ENCODE measurements around the gene TMEM131. TPM values are rescaled to one million over a fixed set of nuclear protein-coding genes. Genes with fewer than 3 reads are reported as not detected.

Gene TMEM131
- total RNA-seq, 1 donor from 2014 or later = 38.0 TPM

DNA sequence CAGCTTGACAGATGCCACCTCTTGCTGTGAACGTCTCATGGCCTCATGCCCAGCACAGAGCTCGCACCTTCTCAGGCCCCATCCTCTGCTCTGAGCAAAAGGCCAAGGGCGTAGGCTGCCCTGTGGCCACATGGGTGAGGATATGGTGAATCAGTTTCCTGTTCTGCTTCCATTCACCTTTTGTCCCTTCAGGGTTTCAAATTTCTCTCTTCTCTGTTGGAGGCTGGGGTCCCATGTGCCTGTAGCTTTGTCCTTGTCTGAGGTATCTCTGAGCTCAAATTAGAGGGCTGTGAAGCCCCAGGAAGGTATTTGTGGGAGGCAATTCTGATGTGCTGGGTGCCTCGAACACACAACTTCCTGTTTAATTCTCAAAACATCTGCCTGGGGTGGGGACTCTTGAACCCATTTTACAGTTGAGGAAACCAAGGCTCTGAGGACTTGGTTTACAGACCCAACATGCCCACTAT lies 253.3 kb downstream of the TMEM131 start:
- intact Hi-C loops (cut with micrococcal nuclease) = loop anchor here (5.0 kb wide), 1 partner anchor 255 kb away; the partner anchor contains the start of gene TMEM131

DNA sequence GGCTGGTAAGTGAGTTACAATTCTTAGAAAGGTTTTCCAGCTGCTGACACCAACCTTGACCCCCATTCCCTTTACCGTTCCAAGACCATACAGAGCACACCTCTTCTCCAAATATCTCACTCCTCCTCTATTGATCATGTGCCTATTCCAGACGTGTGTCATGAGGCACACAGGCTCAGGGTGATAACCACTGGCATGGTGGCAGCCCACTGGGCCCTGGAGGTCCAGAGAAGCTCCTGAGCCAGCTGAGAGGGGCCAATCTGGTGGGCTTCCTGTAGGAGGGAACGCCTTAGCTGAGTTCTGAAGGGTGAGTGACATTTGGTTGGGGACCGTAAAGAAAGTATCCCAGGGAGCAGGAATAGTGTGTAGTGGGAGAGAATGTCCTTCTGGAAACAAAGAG lies 254.1 kb downstream of the TMEM131 start:
- intact Hi-C loops (cut with micrococcal nuclease) = loop anchor here (5.0 kb wide), 1 partner anchor 256 kb away; the partner anchor contains the start of gene TMEM131

DNA sequence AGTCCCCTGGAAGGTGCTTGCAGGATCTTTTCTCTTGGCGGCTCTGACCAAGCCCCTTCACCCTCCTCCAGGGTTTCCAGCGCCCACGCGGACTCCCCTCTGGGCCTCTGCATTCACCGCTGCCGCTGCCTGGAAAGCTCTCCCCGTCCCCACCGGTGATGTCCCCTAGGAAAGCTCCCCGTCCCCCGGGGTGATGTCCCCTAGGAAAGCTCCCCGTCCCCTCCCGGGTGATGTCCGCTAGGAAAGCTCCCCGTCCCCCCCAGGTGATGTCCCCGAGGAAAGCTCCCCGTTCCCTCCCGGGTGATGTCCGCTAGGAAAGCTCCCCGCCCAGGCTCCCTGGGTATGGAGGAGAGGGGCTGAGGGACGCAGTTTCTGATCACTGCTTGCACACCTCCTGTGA lies 254.5 kb downstream of the TMEM131 start:
- intact Hi-C loops (cut with micrococcal nuclease) = loop anchor here (5.0 kb wide), 1 partner anchor 256 kb away; the partner anchor contains the start of gene TMEM131

DNA sequence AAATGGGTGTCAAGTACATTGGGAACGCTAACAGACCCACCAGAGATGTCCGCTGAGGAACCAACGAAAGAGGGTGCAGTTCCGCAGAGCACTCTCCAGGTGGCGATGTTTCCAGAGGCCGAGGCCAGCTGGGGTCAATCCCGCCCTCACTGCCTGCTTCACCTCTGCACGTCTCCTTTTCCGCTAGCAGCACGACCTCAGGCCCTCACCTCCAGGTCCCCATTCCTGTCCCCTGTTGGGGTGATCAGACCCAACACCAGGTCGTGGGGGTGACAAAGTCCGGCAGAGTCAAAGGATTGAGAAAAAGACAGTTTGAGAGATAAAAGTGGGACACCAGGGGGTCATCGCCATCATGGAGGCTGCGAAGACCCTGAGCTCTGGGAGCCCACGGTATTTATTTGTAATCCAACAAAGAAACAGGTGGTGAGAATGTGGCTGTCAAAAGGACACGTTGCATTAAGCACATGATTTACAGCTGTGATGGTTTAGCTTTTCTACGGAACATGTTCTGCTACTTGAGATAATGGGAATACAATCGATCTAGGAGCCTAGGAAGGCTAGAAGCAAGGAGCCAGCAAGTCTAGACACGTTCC lies 255.1 kb downstream of the TMEM131 start:
- intact Hi-C loops (cut with micrococcal nuclease) = loop anchor here (1.0 to 5.0 kb wide), 2 partner anchors 257 to 645 kb away; partner anchors contain the start of gene TMEM131

DNA sequence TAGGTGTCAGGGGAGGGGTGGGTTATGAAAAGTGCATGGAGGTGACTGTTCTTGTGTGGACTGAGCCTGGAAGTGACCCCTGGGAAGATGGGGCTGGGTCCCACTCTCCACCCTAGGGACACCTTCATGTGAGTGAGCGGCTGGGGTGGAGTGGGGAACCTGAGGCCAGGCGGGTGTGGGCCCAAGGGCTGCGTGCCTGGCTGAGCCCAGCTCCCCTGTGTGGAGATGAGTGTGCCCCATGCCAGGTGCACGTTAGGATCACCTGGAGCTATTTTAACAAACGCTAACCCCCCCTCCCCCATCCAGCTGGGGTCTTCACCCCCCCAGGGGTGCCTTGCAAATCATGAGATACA lies 255.9 kb downstream of the TMEM131 start:
- intact Hi-C loops (cut with micrococcal nuclease) = loop anchor here (1.0 to 5.0 kb wide), 2 partner anchors 257 to 645 kb away; partner anchors contain the start of gene TMEM131

DNA sequence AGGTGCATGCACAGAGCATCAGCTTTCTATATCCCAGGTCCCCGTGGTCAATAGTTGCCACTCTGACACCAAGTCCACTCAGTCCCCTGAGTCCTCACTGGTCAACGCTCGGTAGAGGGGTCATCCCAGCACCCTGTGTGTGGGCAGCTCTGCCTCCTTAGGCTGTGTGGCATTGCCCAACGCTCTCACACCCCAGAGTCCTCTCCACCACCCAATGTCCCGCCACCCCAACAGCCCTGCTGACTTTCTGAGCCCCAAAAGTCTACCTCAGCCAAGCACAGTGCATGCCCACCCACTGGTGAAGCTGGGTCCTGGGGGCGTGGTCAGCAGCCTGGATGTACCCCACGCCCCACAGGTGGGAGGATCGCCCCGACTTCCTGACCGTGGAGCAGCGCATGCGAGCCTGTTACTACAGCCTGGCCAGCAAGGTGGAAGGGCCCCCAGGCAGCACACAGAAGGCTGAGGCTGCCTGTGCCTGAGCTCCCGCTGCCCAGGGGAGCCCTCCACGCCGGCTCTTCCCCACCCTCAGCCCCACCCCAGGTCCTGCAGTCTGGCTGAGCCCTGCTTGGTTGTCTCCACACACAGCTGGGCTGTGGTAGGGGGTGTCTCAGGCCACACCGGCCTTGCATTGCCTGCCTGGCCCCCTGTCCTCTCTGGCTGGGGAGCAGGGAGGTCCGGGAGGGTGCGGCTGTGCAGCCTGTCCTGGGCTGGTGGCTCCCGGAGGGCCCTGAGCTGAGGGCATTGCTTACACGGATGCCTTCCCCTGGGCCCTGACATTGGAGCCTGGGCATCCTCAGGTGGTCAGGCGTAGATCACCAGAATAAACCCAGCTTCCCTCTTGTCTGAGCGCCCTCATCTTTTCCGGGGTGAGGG lies 256.5 kb downstream of the TMEM131 start:
- intact Hi-C loops (cut with micrococcal nuclease) = no loop called here

DNA sequence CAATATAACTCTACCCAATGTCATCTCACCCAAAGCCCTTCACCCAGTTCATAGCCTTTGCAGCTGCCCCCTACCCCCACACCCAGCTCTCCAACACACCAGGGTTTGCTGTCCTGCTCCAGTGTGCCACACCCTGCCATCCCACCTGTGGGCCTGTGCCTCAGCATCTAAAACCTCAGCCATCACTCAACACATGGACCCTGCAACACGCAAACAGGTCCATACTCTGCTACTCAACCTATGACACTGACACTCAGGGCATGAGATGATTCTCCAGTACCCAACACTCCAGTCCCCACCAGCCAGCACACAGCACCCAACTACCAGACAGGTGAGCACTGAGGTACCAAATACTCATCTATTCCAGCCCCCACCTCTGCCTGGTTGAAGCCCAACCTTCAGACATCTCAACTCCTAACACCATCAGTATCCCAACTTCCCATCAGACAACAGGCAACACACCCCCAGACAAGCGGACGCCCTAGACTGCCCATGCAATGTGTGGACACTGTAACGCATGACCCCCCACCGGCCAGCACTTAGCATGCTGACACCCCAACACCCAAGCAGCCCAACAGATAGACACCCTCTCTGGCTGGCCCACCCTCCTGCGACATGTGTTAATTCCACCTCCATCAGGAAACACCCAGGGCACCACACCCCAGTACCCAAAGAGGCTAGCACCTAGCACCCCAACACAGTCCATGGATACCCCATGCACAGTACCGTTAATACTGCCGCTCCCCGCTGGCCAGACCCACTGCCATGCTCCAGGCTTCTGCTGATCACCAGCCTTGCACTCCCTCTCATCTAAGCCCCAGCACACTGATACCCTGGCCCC lies 257.3 kb downstream of the TMEM131 start:
- intact Hi-C loops (cut with micrococcal nuclease) = no loop called here

DNA sequence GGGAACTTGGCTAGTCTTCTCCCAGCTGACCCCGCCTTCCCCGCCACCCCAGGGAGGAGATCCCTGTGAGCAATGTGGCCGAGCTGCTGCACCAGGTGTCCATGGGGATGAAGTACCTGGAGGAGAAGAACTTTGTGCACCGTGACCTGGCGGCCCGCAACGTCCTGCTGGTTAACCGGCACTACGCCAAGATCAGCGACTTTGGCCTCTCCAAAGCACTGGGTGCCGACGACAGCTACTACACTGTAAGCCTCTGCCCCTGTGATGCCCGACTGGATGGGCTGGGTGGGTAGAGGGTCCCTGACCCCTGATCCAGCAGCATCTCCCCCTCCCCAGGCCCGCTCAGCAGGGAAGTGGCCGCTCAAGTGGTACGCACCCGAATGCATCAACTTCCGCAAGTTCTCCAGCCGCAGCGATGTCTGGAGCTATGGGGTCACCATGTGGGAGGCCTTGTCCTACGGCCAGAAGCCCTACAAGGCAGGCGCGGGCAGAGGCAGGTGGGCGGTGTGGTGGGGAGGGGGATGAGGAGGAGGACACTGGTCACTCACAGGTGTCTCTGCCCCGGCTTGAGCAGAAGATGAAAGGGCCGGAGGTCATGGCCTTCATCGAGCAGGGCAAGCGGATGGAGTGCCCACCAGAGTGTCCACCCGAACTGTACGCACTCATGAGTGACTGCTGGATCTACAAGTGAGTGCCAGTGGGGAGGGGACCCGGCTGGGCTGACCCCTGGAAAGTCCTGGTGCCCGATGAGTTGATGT lies 258.1 kb downstream of the TMEM131 start:
- intact Hi-C loops (cut with micrococcal nuclease) = no loop called here

DNA sequence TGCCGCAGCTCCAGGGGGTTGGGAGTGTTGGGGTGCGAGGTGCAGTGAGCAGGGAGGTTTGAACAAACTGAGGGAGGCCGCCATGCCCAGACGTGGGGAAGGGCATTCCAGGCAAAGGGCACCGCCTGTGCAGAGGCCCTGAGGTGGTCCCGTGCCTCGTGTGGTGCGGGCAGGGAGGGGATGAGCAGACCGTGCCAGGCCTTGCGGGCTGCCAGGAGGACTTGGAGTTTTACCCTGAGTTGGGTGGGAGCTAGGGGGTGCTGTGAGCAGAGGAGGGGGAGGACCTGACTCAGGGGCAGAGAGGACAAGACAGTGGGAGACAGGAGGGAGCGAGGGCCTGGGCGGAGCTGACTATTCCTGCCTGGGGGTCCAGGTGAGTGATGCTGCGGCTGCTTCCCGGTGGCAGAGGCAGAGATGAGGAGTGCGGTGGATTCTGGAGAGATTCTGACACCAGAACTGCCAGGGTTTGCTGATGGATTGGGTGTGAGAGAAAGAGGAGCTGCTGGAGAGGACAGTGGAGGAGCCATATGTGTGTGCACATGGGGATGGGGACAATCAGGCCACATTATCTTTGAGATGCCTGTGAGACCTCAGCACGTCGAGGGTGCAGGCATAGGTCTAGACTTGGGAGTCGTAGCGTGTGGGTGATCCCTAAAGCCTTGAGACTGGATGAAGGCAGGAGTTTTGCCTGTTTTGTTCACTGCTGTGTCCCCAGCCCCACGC lies 259.0 kb downstream of the TMEM131 start:
- intact Hi-C loops (cut with micrococcal nuclease) = no loop called here

DNA sequence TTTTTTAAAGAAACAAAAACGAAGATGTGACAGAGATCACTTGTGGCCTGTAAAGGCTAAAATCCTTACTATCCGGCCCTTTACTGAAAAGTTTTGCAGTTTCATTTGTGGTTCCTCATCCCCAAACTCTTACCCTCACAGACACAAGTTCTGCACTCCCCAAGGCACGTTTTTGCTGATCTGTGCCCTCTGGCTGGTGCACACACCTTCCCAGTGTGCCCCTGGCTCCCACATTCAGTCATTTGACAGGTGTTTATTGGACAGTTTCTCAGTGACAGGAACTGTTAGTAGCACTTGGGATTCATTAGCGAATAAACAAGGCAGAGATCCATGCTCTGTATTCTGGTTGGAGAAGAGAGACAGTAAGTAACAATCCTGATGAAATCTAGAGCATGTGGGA lies 259.6 kb downstream of the TMEM131 start:
- intact Hi-C loops (cut with micrococcal nuclease) = no loop called here

DNA sequence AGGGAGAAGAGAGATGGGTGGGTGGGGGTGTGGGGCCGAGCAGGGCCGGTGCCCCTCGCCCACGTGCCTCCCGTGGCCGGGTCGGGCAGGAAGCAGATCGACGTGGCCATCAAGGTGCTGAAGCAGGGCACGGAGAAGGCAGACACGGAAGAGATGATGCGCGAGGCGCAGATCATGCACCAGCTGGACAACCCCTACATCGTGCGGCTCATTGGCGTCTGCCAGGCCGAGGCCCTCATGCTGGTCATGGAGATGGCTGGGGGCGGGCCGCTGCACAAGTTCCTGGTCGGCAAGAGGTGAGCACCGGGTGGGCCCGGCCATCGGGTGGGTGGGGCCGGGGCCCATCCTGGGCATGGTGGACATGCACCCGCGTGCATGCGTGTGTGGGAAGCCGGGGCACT lies 260.6 kb downstream of the TMEM131 start:
- intact Hi-C loops (cut with micrococcal nuclease) = no loop called here

DNA sequence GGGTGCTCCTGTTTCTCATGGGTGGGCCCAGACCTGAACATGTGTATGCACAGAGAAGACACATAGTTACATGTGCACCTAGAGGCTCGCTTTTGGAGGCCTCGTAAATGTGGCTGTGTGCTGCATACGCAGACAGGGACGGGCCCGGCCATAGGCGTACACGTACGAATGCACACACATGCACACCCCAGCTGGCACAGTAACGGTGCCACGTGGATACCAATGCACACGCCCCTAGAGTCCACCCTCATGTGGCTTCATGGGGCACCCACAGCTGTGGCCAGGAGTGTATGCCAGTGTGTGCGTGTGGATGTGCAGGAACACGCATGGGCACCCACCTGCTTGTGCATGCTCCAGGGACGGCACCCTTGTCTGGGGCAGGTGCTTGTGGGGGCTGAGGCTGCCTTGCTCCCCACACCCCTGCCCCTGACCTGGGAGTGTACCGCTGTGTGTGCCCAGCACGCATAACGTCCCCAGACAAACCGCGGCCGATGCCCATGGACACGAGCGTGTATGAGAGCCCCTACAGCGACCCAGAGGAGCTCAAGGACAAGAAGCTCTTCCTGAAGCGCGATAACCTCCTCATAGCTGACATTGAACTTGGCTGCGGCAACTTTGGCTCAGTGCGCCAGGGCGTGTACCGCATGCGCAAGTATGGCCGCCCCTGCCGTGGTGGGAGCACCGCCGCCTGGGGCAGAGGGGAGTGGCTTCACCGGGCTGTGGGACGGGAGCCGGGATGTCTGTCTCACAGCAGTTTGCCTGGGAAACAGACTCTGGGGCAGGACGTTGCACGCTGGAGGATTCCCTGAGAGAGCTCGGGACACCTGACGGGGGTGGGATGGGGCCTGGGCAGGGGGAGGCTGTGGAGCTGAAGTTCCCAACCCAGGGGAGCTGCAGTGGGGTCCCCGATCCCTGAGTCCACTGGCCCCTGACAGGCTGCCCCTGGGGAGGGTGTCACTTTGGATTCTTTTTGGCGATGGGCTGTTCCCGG lies 261.4 kb downstream of the TMEM131 start:
- intact Hi-C loops (cut with micrococcal nuclease) = no loop called here

DNA sequence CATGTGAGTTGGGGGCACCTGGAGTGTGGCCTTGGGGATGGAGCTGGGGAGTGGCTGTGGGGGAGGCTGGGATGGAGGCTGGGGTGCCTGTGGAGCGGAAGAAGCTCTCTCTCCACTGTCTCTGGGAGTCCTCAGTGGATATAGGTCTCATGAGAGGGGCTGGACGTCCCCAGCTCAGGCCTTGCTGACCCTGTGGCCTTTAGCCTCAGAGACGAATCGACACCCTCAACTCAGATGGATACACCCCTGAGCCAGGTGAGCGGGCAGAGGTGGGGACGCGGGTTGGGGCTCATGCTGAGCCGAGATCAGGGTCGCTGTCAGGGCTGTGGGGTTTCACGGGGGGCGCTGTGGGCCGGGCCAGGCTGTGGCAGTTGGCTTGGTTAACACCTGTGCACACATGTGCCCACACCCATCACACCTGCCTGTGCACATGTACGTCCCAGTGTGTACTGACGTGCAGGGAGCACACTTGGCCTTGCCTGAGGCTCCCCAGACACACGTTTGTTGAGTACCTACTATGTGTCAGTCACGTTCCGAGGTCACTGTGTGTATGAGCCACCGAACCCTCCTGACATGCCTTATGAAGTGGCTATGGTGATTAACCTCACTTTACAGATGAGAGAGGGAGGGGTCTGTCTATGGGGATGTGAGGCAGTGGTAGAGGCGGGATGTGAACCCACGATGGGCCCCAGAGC lies 262.3 kb downstream of the TMEM131 start:
- intact Hi-C loops (cut with micrococcal nuclease) = no loop called here

DNA sequence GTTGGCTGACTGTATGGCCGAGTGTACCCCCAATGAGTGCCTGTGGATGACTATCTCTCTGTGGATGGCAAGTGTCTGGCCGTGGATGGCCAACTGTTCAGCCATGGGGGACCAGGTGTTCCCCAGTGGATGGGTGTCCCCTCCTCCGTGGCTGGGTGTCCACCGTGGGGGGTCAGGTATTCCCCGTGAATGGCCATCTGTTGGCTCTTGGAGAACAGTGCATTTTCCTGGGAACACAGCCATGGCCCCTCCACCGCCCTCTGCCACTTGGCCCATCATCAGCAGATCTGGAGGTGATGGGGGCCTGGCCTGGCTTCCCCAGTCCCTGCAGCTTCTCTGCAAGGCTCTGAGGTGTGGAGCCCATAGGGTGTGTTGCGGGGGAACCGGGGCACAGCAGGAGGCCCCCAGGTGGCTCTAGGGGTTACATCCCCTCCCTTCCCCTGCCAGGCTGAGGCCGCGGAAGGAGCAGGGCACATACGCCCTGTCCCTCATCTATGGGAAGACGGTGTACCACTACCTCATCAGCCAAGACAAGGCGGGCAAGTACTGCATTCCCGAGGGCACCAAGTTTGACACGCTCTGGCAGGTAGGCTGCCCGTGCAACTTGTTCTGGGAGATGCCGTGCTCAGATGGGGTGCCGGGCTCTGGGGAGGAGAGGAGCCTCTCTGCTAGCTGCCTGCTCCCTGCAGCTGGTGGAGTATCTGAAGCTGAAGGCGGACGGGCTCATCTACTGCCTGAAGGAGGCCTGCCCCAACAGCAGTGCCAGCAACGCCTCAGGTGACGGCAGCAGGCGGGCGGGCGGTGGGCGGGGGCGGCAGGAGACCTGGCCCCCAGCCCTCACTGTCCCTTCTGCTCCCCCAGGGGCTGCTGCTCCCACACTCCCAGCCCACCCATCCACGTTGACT lies 263.1 kb downstream of the TMEM131 start:
- intact Hi-C loops (cut with micrococcal nuclease) = no loop called here

DNA sequence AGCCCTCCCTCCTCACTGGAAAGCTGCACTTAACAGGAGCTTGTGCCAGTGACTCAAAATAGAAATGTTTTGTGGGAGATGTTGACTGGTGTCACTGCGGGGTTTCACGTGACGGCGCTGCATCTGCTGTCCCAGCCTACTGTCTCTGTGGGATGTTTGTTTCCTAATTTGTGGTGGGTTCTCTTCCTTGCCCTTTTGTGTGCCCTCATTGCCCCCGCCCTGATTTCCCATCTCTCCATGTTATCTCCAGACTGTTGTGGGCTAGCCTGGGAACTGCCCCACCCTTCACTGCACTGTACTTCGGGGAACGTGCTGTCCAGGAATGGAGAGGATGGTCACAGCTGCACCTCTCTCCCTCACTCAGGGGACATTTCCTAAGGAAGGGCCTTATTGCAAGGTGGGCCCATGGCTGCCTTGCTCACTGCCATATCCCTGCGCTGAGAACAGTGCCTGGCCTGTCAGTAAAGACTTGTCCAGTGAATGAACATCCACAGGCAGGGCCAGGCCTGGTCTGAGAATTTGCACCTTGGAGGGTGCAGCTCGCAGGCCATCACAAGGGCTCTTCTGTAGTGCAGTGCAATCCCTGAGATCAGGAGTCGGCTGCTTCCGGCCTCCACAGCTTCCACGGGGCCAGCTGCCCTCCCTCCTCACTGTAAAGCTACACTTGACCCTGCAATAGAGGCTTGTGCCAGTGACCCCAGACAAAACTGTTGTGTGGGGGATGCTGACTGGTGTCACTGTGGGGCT lies 264.3 kb downstream of the TMEM131 start:
- intact Hi-C loops (cut with micrococcal nuclease) = no loop called here

DNA sequence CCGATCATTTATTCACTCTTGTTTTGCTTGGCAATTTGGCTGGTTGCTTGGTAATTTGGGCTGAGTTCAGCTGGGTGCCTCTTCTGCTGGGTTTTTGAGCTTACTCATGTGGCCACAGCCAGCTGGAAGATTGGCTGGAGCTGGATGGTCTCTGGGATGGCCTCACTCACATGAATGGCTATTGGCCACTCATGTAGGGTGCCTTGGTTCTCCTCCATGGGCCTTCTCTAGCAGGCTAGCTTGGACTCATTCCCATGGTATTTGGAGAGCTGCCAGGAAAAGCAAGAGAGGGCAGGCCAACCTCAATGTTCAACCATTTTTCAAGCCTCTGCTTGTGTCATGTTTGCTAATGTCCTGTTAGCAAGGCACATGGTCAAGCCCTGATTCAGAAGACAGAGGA lies 265.5 kb downstream of the TMEM131 start:
- intact Hi-C loops (cut with micrococcal nuclease) = no loop called here

Measured in T-helper 1 cell treated with Interleukin-12 subunit alpha and Interleukin-12 subunit beta and Interleukin-4 antibody, amounts not matched to agents 30 ng/mL and 1 ng/mL, for 36 hours (primary cell).